IPS-20b (cell line): Measurements from ENCODE around the gene LGALS4.
"Not testable (repeated sequence)": the region's sequence is repeated elsewhere in the genome, so short reads cannot be mapped to it uniquely, and the experiment has no call there.

Experiments used
- H3K27ac ChIP-seq: one replicate; pipeline ENCODE4 v1.5.1; 2013; ENCODE audit warnings: low read length
- H3K27me3 ChIP-seq: 2 replicates; pipeline ENCODE4 v1.6.1; 2013; ENCODE audit warnings: mild to moderate bottlenecking, low read length, inconsistent platforms; ENCODE audit not compliant: insufficient read depth
- H3K36me3 ChIP-seq: 2 replicates; pipeline ENCODE4 v1.6.1; 2013; ENCODE audit warnings: low read depth, mild to moderate bottlenecking, inconsistent platforms, low read length, moderate library complexity; ENCODE audit not compliant: insufficient read depth
- H3K4me1 ChIP-seq: 2 replicates; pipeline ENCODE4 v1.6.1; 2013; ENCODE audit warnings: mild to moderate bottlenecking, control low read depth, inconsistent platforms, low read length, moderate library complexity; ENCODE audit not compliant: insufficient read depth
- H3K4me3 ChIP-seq: 2 replicates; pipeline ENCODE4 v1.5.1; 2013; ENCODE audit warnings: mild to moderate bottlenecking, low read length, inconsistent platforms
- H3K9ac ChIP-seq: 2 replicates; pipeline ENCODE4 v1.6.1; 2013; ENCODE audit warnings: low read depth, mild to moderate bottlenecking, inconsistent platforms, low read length, moderate library complexity
- H3K9me3 ChIP-seq: 2 replicates; pipeline ENCODE4 v1.6.1; 2013; ENCODE audit warnings: mild to moderate bottlenecking, low read depth, low read length, inconsistent platforms; ENCODE audit not compliant: insufficient read depth

LGALS4 gene

DNA sequence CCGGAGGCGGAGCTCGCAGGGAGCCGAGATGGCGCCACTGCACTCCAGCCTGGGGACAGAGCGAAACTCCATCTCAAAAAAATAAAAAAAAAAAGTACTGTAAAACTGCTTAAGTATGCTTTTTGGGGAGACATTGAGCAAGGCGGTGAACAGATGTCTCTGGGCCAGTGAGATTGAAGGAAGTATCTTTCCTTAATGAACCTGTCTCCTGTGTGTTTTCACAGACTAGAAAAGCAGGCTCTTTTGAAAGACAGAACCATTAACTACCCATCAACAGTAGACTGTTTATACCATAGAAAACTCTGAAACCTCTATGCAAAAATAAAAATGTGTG is 20.3 kb upstream of the LGALS4 start:
- no peaks in the 10 kb centered on the region for H3K27me3 ChIP-seq

DNA sequence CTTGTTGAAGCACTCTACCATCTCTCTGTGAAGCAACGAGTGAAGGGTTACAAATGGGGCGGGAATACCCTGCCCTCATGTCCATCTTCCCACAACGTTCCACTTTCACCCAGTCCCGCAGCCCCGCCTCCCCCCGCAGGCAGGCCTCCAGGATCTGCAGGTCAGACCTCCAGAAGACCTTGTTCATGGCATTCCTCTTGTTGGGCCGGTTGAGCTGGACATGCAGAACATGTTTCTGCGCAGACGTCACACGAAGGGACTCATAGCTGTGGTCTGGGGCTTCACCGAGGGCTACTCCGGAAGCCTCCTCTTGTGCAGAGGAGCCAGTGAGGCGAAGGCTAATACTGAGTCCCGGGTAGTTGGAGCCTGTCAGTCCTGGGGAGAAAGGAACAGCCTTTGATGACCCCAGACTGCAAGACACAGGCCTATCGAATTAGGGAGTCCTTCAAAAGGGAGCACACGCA is 18.4 kb upstream of the LGALS4 start:
- Histone ChIP-seq H3K36me3 (peaks cover 38% of the 10 kb centered on the region), H3K4me3 (peak overlapping the region; percentile 84), H3K27me3 (no peaks in the 10 kb centered on the region), H3K9me3 (no peaks in the 10 kb centered on the region), H3K27ac (no peak overlapping the region), H3K9ac (peak overlapping the region; percentile 88), H3K4me1 (peaks cover 6% of the 10 kb centered on the region; the same call in 1 of the 2 replicates)

More for the DNA sequence above, 20.3 kb upstream of the LGALS4 start:
- H3K9ac ChIP-seq = no peak overlapping the region
- H3K9me3 ChIP-seq = no peaks in the 10 kb centered on the region
- peaks cover 47% of the 10 kb centered on the region for H3K36me3 ChIP-seq
- H3K27ac ChIP-seq = no peak overlapping the region
- H3K4me3 ChIP-seq = no peak overlapping the region
- peaks cover 3% of the 10 kb centered on the region; the same call in 1 of the 2 replicates for H3K4me1 ChIP-seq

DNA sequence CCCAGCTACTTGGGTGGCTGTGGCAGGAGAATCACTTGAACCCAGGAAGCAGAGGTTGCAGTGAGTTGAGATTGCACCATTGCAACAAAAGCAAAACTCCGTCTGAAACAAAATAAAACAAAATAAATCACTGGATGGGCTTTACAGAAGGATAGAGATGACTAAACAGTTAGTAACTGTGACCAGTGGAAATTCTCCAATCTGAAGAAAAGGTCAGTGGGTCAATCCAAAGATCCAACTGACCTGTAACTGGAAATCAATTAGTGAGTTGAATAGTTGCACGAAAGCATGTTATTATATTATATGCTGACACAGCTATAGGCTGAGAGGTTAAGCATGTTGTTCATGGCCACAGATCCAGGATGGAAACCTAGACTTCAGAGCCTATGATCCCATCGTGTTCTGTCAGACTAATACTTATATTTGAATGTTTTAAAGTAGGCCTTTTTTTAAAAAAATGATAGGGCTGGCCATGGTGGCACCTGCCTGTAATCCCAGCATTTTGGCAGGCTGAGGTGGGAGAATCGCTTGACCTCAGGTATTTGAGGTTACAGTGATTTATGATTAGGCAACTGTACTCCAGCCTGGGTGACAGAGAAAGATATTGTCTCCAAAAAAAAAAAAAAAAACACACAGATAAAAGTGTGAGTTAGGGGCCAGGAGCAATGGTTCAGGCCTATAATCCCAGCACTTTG is 17.4 kb upstream of the LGALS4 start:
- Histone ChIP-seq H3K9me3 (no peaks in the 10 kb centered on the region), H3K36me3 (peaks cover 28% of the 10 kb centered on the region), H3K27me3 (no peaks in the 10 kb centered on the region), H3K4me3 (no peak overlapping the region; the same call in 1 of the 2 replicates), H3K4me1 (peaks cover 6% of the 10 kb centered on the region; the same call in 1 of the 2 replicates), H3K27ac (no peak overlapping the region), H3K9ac (no peak overlapping the region)

DNA sequence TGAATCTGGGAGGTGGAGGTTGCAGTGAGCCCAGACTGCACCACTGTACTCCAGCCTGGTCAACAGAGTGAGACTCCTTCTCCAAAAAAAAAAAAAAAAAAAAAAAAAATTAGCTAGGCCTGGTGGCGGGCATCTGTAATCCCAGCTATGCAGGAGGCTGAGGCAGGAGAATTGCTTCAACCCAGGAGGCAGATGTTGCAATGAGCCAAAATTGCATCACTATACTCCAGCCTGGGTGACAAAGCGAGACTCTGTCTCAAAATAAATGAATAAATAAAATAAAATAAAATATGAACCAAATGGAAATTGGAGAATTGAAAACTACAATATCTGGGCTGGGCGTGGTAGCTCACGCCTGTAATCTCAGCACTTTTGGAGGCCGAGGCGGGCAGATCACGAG is 16.5 kb upstream of the LGALS4 start:
- H3K27me3 ChIP-seq, H3K9ac ChIP-seq, H3K4me3 ChIP-seq, H3K9me3 ChIP-seq, H3K27ac ChIP-seq: not testable (repeated sequence)
- peaks cover 28% of the 10 kb centered on the region for H3K36me3 ChIP-seq
- peaks cover 11% of the 10 kb centered on the region for H3K4me1 ChIP-seq

DNA sequence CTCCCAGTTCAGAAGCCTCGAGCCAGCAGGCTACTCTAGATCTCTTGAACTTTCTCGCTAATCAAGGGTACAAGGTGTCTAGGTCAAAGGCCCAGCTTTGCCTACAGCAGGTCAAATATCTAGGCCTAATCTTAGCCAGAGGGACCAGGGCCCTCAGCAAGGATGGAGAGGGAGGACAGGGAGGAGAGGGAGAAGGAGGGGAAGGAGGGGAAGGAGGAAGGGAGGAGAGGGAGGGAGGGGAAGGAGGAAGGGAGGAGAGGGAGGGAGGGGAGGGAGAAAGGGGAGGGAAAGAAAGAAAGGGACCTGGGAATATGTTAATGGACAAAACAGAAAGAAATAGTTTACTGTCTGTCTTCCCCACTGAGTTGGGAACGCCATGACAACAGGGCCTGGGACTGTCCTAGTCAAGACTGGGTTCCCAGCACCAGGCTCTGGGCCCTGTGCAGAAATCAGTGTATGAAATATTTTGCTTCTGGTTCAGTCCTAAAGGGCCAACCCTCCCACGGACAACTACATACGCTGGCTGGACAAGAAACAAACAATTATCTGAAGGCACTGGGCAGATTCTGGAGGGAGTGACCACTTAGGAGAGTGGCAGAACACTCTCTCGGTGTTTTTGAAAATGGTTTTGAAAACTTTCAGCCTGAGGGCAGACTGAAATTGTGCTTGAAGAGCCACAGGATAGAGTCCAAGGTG is 14.3 kb upstream of the LGALS4 start:
- no peak overlapping the region for H3K27ac ChIP-seq

DNA sequence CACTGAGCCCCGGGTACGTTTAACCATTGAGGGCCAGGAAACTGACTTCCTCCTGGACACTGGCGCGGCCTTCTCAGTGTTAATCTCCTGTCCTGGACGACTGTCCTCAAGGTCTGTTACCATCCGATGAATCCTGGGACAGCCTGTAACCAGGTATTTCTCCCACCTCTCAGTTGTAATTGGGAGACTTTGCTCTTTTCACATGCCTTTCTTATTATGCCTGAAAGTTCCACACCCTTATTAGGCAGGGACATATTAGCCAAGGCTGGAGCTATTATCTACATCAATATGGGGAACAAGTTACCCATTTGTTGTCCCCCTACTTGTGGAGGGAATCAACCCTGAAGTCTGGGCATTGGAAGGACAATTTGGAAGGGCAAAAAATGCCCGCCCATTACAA is 13.2 kb upstream of the LGALS4 start:
- not testable (repeated sequence) for H3K9ac ChIP-seq, H3K9me3 ChIP-seq, H3K27ac ChIP-seq, H3K4me3 ChIP-seq, H3K27me3 ChIP-seq
- Histone ChIP-seq H3K36me3 (peaks cover 28% of the 10 kb centered on the region), H3K4me1 (peaks cover 11% of the 10 kb centered on the region)

More for the DNA sequence above, 14.3 kb upstream of the LGALS4 start:
- no peak overlapping the region for H3K4me3 ChIP-seq
- H3K9ac ChIP-seq = no peak overlapping the region
- H3K27me3 ChIP-seq = peaks cover 4% of the 10 kb centered on the region; the same call in 1 of the 2 replicates
- H3K9me3 ChIP-seq = no peaks in the 10 kb centered on the region
- peaks cover 11% of the 10 kb centered on the region for H3K4me1 ChIP-seq
- H3K36me3 ChIP-seq = peaks cover 28% of the 10 kb centered on the region

DNA sequence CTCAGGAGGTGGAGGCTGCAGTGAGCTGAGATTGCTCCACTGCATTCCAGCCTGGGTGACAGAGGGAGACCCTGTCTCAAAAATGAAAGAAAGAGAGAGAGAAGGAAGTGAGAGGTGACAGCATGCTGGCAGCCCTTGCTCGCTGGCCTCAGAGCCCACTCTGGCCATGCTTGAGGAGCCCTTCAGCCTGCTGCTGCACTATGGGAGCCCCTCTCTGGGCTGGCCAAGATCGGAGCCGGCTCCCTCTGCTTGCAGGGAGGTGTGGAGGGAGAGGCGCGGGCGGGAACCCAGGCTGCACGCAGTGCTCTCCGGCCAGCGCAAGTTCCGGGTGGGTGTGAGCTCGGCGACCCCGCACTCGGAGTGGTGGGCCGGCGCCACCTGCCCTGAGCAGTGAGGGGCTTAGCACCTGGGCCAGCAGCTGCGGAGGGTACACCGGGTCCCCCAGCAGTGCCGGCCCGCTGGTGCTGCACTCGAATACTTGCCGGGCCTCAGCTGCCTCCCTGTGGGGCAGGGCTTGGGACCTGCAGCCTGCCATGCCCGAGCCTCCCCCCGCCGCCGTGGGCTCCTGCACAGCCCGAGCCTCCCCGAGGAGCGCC is 8.6 kb upstream of the LGALS4 start:
- not testable (repeated sequence) for H3K4me3 ChIP-seq, H3K4me1 ChIP-seq, H3K9me3 ChIP-seq, H3K27ac ChIP-seq, H3K27me3 ChIP-seq, H3K9ac ChIP-seq
- peaks cover 13% of the 10 kb centered on the region for H3K36me3 ChIP-seq

DNA sequence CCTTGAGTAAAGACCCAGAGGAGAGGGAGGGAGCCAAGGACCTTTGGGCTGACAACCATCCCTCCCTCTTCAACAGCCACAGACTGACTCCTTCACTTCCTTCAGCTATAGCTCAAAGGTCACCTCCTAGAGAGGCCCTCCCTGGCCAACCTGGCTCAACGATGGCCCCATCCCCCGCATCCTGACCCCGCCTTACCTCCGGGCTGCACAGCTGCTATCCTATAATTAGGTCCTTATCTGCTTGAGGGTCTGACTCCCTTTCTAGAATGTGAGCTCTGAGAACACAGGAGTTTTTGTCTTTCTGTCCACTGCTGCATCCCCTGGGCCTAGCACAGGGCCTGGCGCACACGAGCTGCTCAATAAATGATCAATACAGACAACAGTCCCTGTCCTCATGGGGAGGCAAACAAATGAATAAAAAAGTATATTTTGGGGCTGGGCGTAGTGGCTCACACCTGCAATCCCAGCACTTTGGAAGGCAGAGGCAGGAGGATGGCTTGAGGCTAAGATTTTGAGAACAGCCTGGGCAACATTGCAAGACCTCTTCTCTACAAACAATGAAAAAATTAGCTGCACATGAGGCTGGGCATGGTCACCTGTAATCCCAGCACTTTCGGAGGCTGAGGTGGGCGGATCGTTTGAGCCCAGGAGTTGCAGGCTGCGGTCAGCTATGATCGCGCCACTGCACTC is 6.6 kb upstream of the LGALS4 start:
- H3K4me3 ChIP-seq = no peak overlapping the region
- H3K27me3 ChIP-seq = peaks cover 4% of the 10 kb centered on the region; the same call in 1 of the 2 replicates
- no peak overlapping the region for H3K9ac ChIP-seq
- no peaks in the 10 kb centered on the region; the same call in 1 of the 2 replicates for H3K4me1 ChIP-seq
- peaks cover 25% of the 10 kb centered on the region for H3K36me3 ChIP-seq
- no peak overlapping the region for H3K27ac ChIP-seq
- H3K9me3 ChIP-seq = no peaks in the 10 kb centered on the region

DNA sequence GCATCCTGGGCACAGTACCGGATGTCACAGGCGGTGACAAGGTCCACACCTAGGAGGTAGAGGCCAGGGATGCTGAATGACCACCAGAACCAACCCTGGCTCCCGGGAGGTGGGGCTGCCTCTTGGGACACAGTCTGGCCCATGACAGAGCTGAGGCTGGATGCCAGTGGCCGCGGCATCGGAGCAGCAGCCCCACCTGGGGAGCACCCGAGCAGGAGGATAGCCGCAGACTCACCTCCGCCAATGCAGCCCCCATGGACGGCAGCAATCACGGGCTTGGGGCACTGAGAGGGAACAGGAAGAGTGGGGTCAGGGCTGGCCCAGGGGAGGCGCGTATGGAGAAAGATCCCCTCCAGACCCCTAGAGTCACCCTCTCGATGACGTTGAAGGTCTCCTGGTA is 4.3 kb upstream of the LGALS4 start:
- Histone ChIP-seq H3K9me3 (no peaks in the 10 kb centered on the region), H3K27me3 (no peaks in the 10 kb centered on the region), H3K4me3 (no peak overlapping the region), H3K4me1 (no peaks in the 10 kb centered on the region), H3K27ac (no peak overlapping the region), H3K36me3 (peaks cover 25% of the 10 kb centered on the region), H3K9ac (no peak overlapping the region)

DNA sequence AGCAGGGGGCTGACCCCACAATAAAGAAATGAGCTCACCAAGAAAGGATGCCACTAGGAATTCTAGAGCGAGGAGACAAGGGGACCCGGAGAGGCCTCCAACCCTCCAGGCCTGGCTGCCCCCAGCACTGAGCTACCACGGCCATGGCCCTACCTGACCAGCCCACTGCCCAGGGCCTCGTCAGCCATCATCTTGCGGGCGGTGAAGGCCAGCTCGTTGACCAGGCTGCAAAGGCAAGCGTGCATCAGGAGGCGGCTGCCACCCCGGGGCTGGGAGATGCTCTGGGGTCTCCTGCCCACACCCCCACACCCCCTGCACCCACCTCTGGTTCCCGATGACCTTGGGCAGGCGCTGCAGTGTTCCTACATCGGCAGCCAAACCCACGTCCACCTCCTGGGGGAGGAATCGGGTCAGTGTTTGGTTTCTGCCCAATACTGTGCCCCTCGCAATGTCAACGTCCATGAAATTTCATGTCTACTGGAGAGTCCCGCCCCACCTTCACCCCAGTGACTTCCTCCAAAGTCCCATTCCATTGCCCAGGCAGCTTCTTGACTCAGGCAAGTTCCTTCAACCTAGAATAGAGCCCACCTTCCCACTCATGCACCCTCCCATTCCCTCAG is 3.5 kb upstream of the LGALS4 start:
- no peaks in the 10 kb centered on the region for H3K9me3 ChIP-seq
- H3K27ac ChIP-seq = no peak overlapping the region
- no peaks in the 10 kb centered on the region for H3K4me1 ChIP-seq
- no peak overlapping the region for H3K4me3 ChIP-seq
- H3K36me3 ChIP-seq = peaks cover 25% of the 10 kb centered on the region
- H3K27me3 ChIP-seq = no peaks in the 10 kb centered on the region
- H3K9ac ChIP-seq = no peak overlapping the region
